BLaER1 (cell line): Measurements from ENCODE around the gene PTGER3.
"Not testable (repeated sequence)": the region's sequence is repeated elsewhere in the genome, so short reads cannot be mapped to it uniquely, and the experiment has no call there.

Source experiments
- H3K27ac ChIP-seq: shearing (Covaris generic); formaldehyde crosslinking; 2 replicates; pipeline ENCODE4 v1.8.1; 2022
- H3K27me3 ChIP-seq: shearing (Covaris generic); formaldehyde crosslinking; 2 replicates; pipeline ENCODE4 v1.8.1; 2022
- H3K36me3 ChIP-seq: shearing (Covaris generic); formaldehyde crosslinking; 2 replicates; pipeline ENCODE4 v1.8.1; 2022
- H3K4me1 ChIP-seq: shearing (Covaris generic); formaldehyde crosslinking; 2 replicates; pipeline ENCODE4 v1.8.1; 2022
- H3K4me2 ChIP-seq: shearing (Covaris generic); formaldehyde crosslinking; 2 replicates; pipeline ENCODE4 v1.8.1; 2022
- H3K4me3 ChIP-seq: shearing (Covaris generic); formaldehyde crosslinking; 2 replicates; pipeline ENCODE4 v1.8.1; 2022
- H3K9ac ChIP-seq: shearing (Covaris generic); formaldehyde crosslinking; 2 replicates; pipeline ENCODE4 v1.8.1; 2022
- H3K9me3 ChIP-seq: shearing (Covaris generic); formaldehyde crosslinking; 2 replicates; pipeline ENCODE4 v1.8.1; 2022
- H4K20me1 ChIP-seq: shearing (Covaris generic); formaldehyde crosslinking; 2 replicates; pipeline ENCODE4 v1.8.1; 2022
- Cebpa-rat ChIP-seq: shearing (Covaris generic); IDR thresholded peaks from 2 replicates; pipeline ENCODE4 v1.8.1; 2022

PTGER3 gene

GRCh38 chr1:70990469-70991253, 57.0 kb downstream of the PTGER3 start:
- no peaks in the 10 kb centered on the region for H3K9me3 ChIP-seq
- H3K4me1 ChIP-seq = peaks cover 6% of the 10 kb centered on the region; the same call in 1 of the 2 replicates
- H4K20me1 ChIP-seq = no peaks in the 10 kb centered on the region
- TF ChIP-seq Cebpa-rat = no peak
- H3K27ac ChIP-seq = no peak overlapping the region
- no peak overlapping the region for H3K9ac ChIP-seq
- no peak overlapping the region for H3K4me3 ChIP-seq
- no peaks in the 10 kb centered on the region for H3K27me3 ChIP-seq
- H3K4me2 ChIP-seq = no peak overlapping the region
- no peaks in the 10 kb centered on the region for H3K36me3 ChIP-seq

- Histone ChIP-seq H3K27ac (no peak overlapping the region), H3K4me2 (no peak overlapping the region), H3K4me3 (no peak overlapping the region), H4K20me1 (no peaks in the 10 kb centered on the region), H3K27me3 (no peaks in the 10 kb centered on the region), H3K9me3 (no peaks in the 10 kb centered on the region), H3K4me1 (peaks cover 3% of the 10 kb centered on the region; the same call in 1 of the 2 replicates), H3K9ac (no peak overlapping the region), H3K36me3 (no peaks in the 10 kb centered on the region)
- no peak for TF ChIP-seq Cebpa-rat
Measured at GRCh38 chr1:70987497-70987896, 60.1 kb downstream of the PTGER3 start.

- H4K20me1 ChIP-seq, H3K4me2 ChIP-seq, H3K27me3 ChIP-seq, H3K9me3 ChIP-seq, H3K4me3 ChIP-seq, H3K4me1 ChIP-seq, H3K36me3 ChIP-seq, H3K9ac ChIP-seq, H3K27ac ChIP-seq: not testable (repeated sequence)
Measured at GRCh38 chr1:70985776-70986225, 61.8 kb downstream of the PTGER3 start.

GRCh38 chr1:70985278-70985677, 62.3 kb downstream of the PTGER3 start:
- H3K4me2 ChIP-seq, H3K27ac ChIP-seq, H3K9ac ChIP-seq, H3K9me3 ChIP-seq, H3K4me3 ChIP-seq, H3K4me1 ChIP-seq, H3K27me3 ChIP-seq, H3K36me3 ChIP-seq, H4K20me1 ChIP-seq: not testable (repeated sequence)

GRCh38 chr1:70980361-70980760, 67.3 kb downstream of the PTGER3 start:
- Histone ChIP-seq H3K4me3 (no peak overlapping the region), H3K27ac (no peak overlapping the region), H3K9me3 (no peaks in the 10 kb centered on the region), H4K20me1 (no peaks in the 10 kb centered on the region), H3K9ac (no peak overlapping the region), H3K36me3 (no peaks in the 10 kb centered on the region), H3K4me1 (no peaks in the 10 kb centered on the region), H3K4me2 (no peak overlapping the region), H3K27me3 (no peaks in the 10 kb centered on the region)
- no peak for TF ChIP-seq Cebpa-rat

- Histone ChIP-seq H3K9ac (no peak overlapping the region), H3K27me3 (no peaks in the 10 kb centered on the region), H3K4me3 (no peak overlapping the region), H3K9me3 (no peaks in the 10 kb centered on the region), H3K4me1 (no peaks in the 10 kb centered on the region), H3K27ac (no peak overlapping the region), H3K4me2 (no peak overlapping the region), H4K20me1 (no peaks in the 10 kb centered on the region), H3K36me3 (no peaks in the 10 kb centered on the region)
- TF ChIP-seq Cebpa-rat = no peak
Measured at GRCh38 chr1:70979881-70980280, 67.7 kb downstream of the PTGER3 start.

- Histone ChIP-seq H3K9ac (no peak overlapping the region), H3K27ac (no peak overlapping the region), H4K20me1 (no peaks in the 10 kb centered on the region), H3K4me2 (no peak overlapping the region), H3K36me3 (no peaks in the 10 kb centered on the region), H3K4me3 (no peak overlapping the region), H3K9me3 (no peaks in the 10 kb centered on the region), H3K27me3 (no peaks in the 10 kb centered on the region), H3K4me1 (no peaks in the 10 kb centered on the region)
- no peak for TF ChIP-seq Cebpa-rat
Measured at GRCh38 chr1:70979313-70979712, 68.3 kb downstream of the PTGER3 start.

- no peaks in the 10 kb centered on the region for H3K27me3 ChIP-seq
- H3K36me3 ChIP-seq = no peaks in the 10 kb centered on the region
- H3K4me3 ChIP-seq = no peak overlapping the region
- H3K4me2 ChIP-seq = no peak overlapping the region
- H4K20me1 ChIP-seq = no peaks in the 10 kb centered on the region
- no peak for TF ChIP-seq Cebpa-rat
- no peaks in the 10 kb centered on the region for H3K9me3 ChIP-seq
- H3K27ac ChIP-seq = no peak overlapping the region
- H3K9ac ChIP-seq = no peak overlapping the region
- H3K4me1 ChIP-seq = no peaks in the 10 kb centered on the region
Measured at GRCh38 chr1:70978623-70979022, 69.0 kb downstream of the PTGER3 start.

- Histone ChIP-seq H3K9me3 (no peaks in the 10 kb centered on the region), H3K4me2 (no peak overlapping the region), H3K36me3 (no peaks in the 10 kb centered on the region), H3K4me1 (no peaks in the 10 kb centered on the region), H4K20me1 (no peaks in the 10 kb centered on the region), H3K4me3 (no peak overlapping the region), H3K27me3 (no peaks in the 10 kb centered on the region), H3K27ac (no peak overlapping the region), H3K9ac (no peak overlapping the region)
- TF ChIP-seq Cebpa-rat = no peak
Measured at GRCh38 chr1:70977575-70977974, 70.0 kb downstream of the PTGER3 start.

GRCh38 chr1:70977041-70977440, 70.6 kb downstream of the PTGER3 start:
- H3K36me3 ChIP-seq = no peaks in the 10 kb centered on the region
- H3K9me3 ChIP-seq = no peaks in the 10 kb centered on the region
- no peak overlapping the region for H3K4me2 ChIP-seq
- no peak overlapping the region for H3K9ac ChIP-seq
- no peak for TF ChIP-seq Cebpa-rat
- H3K4me1 ChIP-seq = no peaks in the 10 kb centered on the region
- H4K20me1 ChIP-seq = no peaks in the 10 kb centered on the region
- no peaks in the 10 kb centered on the region for H3K27me3 ChIP-seq
- no peak overlapping the region for H3K27ac ChIP-seq
- H3K4me3 ChIP-seq = no peak overlapping the region

GRCh38 chr1:70973754-70974153, 73.9 kb downstream of the PTGER3 start:
- Histone ChIP-seq H4K20me1 (no peaks in the 10 kb centered on the region), H3K4me3 (no peak overlapping the region), H3K9me3 (no peaks in the 10 kb centered on the region), H3K4me2 (no peak overlapping the region), H3K27ac (no peak overlapping the region), H3K27me3 (no peaks in the 10 kb centered on the region), H3K9ac (no peak overlapping the region), H3K36me3 (no peaks in the 10 kb centered on the region), H3K4me1 (no peaks in the 10 kb centered on the region)
- no peak for TF ChIP-seq Cebpa-rat
